OCI-M2 (cell line): ENCODE data around the gene CRYBA1.

Experiments
- DNase-seq: peaks from one replicate; lab custom pipeline; 2025; ENCODE audit not compliant: unreplicated experiment; lab: John Stamatoyannopoulos, UW

The CRYBA1 gene

DNA sequence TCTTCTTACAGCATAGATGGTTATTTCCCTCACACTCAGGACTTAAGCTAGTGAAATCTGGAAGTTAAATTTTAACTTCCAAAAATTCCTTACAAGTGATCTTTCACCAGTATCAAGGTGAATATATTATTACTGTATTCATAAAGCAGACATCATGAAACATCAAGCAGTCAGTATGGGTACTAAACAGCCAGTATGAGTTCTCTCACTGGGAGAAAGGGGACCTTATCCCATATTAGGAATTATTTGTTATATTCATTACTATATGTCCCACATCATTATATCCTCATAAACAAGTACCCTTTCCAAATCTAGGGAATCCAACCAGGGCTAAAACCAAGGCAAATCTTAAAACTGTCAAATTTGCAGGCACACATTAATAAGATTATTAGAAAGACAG lies 32.0 kb downstream of the CRYBA1 start:
- DNase-seq, result no peak

DNA sequence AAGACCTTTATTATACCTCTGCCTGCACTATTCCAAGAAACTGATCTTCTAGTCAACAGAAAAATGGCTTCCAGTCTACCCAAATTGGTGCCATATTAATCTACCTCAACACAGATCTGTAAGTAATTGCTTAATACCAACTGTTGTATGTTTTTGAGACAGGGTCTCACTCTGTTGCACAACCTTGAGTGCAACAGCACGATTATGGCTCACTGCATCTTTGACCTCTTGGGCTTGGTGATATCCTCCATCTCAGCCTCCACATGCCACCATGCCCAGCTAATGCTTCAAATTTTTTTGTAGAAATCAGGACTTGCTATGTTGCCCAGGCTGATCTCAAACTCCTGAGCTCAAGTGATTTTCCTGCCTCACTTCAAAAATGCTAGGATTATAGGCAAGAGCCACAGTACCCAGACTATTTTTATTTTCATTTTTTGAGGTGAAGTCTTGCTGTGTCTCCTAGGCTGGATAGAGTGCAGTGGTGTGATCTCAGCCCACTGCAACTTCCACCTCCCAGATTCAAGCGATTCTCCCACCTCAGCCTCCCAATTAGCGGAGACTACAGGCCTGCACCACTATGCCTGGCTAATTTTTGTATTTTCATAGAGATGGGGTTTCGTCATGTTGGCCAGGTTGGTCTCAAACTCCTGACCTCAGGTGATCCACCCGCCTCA lies 32.9 kb downstream of the CRYBA1 start:
- DNase-seq, result no peak

- no peak for DNase-seq
Measured at GRCh38 chr17:29283496-29283895, 36.8 kb downstream of the CRYBA1 start.

GRCh38 chr17:29283961-29284360 lies 37.3 kb downstream of the CRYBA1 start:
- no peak for DNase-seq

DNA sequence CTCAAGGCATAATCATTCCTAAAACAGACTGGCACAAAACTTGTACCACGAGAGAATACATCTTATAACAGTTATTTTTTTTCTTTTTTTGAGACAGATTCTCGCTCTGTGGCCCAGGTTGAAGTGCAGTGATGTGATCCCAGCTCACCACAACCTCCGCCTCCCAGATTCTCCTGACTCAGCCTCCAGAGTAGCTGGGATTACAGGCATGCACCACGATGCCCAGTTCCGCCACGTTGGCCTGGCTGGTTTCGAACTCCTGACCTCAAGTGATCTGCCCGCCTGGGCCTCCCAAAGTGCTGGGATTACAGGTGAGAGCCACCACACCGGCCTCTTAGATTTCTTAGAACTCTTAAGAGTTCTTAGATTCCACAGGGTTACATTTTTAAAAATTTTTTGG lies 43.2 kb downstream of the CRYBA1 start:
- DNase-seq, result no peak

- peak; percentile 34 for DNase-seq
Measured at GRCh38 chr17:29291163-29291752, 44.6 kb downstream of the CRYBA1 start.

DNA sequence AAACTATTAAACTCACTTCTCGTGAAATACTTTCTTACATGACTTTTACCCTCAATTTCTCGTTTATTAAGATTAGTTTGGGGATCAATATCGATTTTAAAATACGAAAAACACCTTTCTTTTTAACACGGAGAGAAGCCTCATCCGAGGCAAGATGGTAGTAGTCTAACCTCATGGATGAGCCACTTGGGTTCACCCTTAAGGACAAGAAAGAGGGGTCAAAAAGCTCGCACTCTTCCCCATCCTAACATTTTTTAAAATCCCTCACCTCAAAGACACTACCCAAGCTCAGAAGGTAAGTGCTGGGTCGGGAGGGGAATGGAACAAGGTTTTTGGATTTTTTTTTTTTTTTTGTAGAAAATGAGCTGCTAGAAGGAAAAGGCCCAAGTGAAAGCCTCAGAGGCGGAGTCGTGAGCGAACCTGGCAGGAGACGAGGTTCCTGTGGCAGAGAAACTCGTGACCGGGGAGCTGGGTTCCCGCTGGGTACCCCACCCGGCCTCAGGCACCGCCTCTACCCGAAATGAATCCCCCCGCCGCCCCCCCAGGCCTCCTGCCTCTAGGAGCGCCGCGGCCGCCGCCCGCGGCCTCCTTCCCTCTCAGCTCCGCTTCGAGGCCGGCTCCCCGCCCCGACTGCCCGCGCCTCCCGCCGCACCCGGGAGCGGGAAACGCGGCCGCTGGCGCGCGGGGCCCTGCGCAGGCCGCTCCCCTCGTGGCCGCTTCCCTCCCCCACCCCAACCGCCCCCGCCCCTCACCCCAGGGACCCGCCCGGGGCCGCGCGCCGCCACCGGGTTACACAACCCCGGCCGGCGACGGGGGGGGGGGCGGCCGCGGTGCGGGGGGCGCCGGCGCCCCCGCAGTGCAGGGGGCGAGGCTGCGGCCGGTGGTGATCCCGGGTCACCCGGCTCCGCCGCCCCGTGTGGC lies 45.7 kb downstream of the CRYBA1 start:
- DNase-seq, result no peak

DNA sequence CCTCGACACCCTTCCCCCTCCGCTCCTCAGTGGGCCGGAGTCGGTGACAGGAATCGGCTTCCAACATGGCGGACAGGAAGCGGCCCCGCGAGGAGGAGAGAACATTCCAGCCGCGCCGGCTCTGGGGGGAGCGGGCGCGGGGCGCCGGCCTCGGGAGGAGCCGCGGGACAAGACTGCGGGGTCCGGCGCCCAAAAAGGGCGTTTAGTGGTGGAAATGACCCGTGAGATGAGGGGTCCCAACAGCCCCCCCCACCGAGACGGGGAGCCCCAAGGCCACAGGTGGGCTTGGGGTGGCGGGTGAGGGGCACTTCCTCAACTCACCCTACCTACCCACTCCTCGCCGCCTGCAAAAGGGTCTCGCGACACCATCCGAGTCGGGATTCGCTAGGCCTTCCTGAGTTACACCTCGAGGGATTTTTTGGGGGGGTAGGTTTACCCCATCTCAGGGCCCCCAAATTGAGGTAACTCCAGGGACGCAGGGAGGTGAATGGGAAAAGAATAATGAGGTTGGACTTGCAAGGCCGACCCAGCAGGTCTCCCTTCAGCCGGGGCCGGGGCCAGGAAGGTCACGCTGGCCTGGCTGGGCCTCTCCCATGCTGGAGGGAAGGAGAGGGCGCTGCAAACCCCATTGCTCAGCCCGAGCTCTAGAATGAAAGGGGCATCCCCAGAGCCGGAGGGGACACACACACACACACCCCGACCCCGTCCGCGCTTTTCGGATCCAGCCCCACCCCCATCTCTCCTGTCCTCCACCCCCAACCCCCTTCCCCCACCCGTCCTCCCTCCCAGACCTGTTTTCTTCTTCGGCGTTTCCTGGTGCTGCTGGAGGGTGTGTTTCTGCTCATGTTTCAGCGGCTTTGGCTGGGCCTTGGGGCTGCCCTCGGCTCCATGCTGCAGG lies 46.6 kb downstream of the CRYBA1 start:
- DNase-seq, result no peak

DNA sequence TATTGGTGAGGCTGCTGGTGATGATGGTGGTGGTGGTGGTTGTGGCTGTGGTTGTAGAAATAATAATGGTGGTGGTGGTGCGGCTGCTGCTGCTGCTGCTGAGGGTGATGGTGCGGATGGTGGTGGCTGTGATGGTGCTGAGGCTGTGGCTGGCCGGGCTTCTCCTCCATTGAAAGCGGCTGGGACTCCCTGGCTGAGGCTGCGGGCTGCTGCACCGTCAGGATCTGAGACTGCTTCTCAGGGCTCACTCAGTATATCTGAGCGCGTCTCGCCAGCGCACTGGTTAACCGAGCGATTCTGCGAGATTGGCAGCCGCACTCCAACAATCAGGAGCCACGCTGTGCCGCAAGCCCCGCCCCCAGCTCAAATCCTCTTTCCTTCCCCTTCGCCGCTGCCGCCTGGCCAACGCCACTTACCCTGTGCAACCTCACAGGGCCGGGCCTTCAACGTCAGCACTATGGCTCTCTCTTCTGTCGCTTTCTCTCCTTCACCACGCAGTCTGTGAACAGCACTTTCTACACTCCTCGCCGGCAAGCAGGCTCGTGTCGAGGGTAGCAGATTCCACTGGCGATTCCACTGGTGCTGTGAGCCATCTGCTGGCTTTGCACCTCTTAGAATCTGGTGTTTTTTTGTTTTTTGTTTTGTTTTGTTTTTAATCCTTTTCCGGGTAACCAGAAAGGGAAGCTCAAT lies 47.4 kb downstream of the CRYBA1 start, which contains the start of gene NUFIP2:
Gene NUFIP2 (minus strand): TSS at position 259 of the 690 bp plus-strand sequence. CDS start 89 bp downstream, at position 170.
- peak; percentile 89 for DNase-seq

DNA sequence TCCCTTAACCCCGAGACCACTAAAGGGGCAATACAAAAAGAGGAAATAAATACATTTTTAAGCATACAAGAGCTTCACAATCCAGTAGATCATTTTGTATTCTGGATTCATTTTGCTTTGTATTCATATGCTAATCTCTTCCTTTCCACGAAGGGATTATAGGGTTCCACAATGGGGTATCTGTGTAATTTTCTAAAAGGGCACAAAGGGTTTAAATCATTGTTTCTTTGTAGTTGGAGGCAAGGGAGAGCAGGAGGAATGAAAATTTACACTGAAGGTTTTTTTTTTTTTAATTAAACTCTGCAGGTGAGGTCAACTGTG lies 47.9 kb downstream of the CRYBA1 start:
- no peak for DNase-seq

DNA sequence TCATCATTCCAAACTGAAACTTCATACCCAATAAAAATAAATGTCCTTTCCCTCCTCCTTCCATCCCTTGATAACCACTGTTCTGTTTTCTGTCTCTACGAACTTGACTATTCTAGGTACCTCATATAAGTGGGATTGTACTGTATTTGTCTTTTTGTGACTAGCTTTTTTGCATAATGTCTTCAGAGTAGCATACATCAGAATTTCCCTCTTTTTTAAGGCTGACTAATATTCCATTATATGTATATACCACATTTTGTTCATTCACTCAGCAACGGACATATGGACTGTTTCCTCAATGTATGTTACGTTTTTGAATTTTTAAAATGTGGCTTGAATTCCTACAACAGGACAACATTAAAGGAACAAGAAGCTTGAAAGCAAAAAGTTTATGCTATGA lies 48.8 kb downstream of the CRYBA1 start:
- no peak for DNase-seq

GRCh38 chr17:29299031-29299430 lies 52.4 kb downstream of the CRYBA1 start:
- no peak for DNase-seq

GRCh38 chr17:29303386-29303785 lies 56.7 kb downstream of the CRYBA1 start:
- no peak for DNase-seq
